DMS 273 treated with DMSO at 0.1 percent for 48 hours (cell line): ENCODE data around the gene GALNT1.

Experiments used
- DNase-seq: peaks from one replicate; lab custom pipeline; 2025; lab: John Stamatoyannopoulos, UW

The GALNT1 gene

DNA sequence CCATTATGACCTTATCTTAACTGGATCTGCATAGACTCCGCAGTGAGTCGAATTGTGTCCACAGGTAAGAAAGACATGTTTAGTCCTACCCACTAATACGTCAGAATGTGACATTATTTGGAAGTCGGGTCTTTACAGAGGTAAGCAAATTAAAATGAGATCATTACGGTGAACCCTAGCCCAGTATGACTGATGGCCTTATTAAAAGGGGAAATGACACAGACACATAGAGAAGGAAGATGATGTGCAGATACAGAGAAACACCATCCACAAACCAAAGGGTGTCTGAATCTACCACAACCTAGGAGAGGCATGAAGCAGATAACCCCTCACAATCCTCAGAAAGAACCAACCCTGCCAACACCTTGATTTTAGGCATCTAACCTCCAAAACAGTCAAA is 135.6 kb downstream of the GALNT1 start:
- no peak for DNase-seq

DNA sequence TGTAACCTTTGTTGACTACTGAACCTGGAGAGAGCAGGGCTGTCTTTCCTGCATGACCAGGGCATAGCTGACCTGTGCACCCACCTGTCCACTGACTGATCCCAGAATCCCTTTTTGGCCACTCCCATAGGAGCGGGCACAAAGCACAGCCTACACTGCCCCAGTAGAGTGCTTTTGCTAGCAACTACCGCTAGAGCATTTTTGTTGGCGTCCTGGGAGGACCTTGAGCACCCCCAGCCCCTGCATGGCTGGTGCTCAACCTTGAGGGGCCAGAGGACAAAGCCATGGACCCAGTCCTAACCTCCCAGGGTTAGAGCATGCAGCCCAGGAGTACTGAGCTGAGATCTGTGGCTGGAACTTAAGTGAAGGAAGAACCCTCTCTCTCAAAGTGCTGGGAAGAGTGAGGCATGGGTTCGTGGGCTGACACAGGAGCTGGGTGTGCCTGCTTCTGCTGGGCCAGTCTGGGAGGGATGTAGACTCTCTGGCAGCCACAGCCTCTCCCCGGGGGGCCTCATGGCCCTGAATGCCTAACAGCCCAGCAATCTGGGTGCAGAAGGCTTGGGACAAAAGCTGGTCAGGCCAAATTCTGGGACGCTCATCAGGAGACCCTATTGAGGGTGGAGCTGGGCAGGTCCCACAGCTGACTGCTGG is 140.0 kb downstream of the GALNT1 start:
- DNase-seq: no peak

DNA sequence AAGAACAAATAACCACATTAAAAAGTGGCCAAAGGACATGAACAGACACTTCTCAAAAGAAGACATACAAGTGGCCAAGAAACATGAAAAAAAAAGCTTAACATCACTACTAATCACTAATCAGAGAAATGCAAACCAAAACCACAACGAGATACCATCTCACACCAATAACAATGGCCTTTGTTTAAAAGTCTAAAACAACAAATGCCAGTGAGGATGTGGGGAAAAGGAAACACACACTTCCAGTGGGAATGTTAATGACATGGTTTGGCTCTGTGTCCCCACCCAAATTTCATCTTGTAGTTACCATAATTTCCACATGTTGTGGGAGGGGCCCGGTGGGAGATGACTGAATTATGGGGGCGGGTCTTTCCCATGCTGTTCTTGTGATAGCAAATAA is 147.1 kb downstream of the GALNT1 start:
- DNase-seq: no peak

- no peak for DNase-seq
Measured at GRCh38 chr18:35729991-35730668, 148.6 kb downstream of the GALNT1 start.

DNA sequence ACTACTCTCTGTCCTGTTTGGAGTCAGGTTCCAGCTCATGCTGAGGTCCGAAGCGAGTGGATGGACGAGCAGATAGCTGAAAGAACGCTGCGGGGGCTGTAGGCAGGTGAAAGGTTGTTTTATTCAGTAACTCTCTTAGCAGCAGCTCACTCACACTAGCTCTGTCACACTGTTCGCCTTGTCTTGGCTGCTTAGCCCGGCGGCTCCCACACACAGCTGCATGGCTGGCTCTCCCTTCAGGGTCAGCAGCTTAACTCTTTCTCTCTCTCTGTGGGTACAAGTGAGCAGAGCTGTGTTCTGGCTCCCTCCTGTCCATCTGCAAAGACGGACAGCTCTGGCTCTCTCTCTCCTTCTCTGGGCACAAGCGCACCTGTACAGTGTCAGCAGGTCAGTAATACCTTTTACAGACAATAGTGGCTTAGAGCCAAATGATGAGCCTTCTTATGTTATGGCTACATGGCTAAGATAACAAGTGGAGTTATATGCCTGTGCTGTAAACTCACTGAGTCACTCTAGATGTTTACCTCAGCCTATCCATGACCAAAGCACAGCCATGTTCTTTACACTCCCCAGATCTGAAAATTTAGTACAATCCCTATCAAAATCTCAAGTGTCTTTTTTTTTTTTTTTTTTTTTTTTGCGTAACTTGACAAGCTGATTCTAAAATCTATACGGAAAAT is 149.3 kb downstream of the GALNT1 start:
- DNase-seq: no peak

- DNase-seq: no peak
Measured at GRCh38 chr18:35731701-35732100, 150.2 kb downstream of the GALNT1 start.

GRCh38 chr18:35732162-35732561 is 150.6 kb downstream of the GALNT1 start:
- no peak for DNase-seq

DNA sequence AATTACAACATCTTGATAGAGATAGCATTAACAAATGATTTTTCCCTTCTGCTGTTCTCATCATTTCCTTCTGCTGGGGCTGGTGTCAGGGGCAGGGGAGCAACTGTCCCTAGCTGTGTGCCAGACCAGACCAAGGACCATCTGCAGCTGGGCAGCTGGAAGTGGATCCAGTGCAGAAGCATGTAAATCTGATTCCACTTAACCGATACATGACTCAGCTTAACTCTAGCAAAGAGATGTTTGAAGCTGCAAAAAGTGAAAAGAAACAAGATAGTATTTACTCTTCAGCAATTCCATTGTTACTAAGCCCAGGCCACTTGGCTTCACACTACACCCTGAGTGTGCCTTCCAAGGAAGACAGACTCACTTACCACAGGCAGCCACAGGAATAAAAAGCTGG is 151.1 kb downstream of the GALNT1 start:
- DNase-seq: no peak

GRCh38 chr18:35733408-35733807 is 151.9 kb downstream of the GALNT1 start:
- no peak for DNase-seq

- no peak for DNase-seq
Measured at GRCh38 chr18:35736696-35737095, 155.2 kb downstream of the GALNT1 start.

- DNase-seq: no peak
Measured at GRCh38 chr18:35739778-35740177, 158.2 kb downstream of the GALNT1 start.

GRCh38 chr18:35740656-35741055 is 159.1 kb downstream of the GALNT1 start:
- no peak for DNase-seq

DNA sequence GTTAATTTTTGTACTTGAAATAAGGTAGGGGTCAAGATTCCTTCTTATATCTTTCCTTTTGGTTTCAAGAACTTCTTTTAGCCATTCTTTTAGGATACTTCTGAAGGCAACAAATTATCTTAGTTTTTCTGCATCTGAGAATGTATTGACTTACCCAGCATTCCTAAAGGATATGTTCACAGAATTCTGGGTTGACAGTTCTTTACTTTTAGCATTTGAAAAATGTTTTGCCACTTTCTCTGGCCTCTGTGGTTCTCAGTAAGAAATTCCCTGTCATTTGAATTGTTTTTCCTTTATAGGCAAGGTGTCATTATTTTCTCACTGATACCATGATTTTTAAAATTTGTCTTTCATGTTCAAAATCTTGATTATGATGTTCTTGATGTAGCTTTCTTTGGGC is 162.4 kb downstream of the GALNT1 start:
- no peak for DNase-seq

- no peak for DNase-seq
Measured at GRCh38 chr18:35745814-35746213, 164.3 kb downstream of the GALNT1 start.

DNA sequence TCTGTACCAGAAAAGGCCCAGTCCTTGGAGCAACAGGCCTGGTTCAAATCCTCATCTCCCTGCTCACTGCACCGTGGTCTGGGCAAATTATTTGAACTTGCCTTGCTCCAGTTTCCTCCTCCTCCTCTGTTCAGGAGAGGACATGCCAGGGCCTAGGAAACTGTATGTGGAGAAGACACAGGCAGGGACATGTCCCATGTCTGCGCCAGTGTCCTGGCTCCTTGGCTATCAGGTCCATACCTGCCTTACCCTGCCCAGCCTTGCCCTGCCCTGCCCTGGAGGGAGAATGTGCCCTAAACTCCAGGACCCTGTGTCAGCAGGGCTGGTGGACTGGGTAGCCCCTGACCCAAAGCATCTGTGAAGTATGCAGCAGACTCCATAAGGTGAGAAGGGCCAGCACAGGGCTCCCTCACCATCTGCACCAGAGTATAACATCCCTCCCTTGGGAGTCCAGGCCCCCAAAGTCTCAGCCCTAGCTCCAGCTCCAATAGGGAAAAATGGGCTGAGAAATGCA is 165.3 kb downstream of the GALNT1 start:
- DNase-seq: no peak

DNA sequence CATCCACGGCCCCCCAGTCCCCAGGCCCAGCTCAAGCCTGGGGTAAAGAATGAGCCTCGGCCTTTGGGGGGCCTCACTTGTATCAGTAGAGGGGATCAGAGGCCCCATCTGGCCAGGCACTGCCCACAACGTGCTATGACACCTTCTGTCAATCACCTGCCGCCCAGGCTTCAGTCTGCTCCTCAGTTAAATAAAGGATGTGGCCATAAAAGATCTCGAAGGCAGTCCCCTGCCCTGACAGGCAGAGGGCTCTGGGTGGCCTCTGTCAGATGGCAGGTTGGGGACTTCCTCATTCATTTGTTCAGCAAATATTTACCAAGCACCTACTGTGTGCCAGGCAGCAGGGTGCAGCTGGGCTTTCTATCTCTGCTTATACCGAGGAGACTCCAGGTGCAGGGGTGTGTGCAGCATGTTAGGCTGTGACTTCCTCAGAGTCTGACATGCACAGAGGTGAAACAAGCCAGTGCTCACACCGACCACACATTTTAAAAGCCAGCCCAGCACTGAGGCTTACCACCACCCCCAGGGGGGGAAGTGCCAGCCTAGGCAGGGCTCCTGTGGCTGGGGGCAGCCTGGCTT is 166.4 kb downstream of the GALNT1 start:
- DNase-seq: no peak

GRCh38 chr18:35749701-35750100 is 168.2 kb downstream of the GALNT1 start:
- no peak for DNase-seq

GRCh38 chr18:35750929-35751328 is 169.4 kb downstream of the GALNT1 start:
- no peak for DNase-seq

GRCh38 chr18:35753306-35753910 is 171.9 kb downstream of the GALNT1 start:
- DNase-seq: no peak

GRCh38 chr18:35754464-35754863 is 172.9 kb downstream of the GALNT1 start:
- DNase-seq: no peak

GRCh38 chr18:35755369-35755768 is 173.8 kb downstream of the GALNT1 start:
- DNase-seq: no peak

DNA sequence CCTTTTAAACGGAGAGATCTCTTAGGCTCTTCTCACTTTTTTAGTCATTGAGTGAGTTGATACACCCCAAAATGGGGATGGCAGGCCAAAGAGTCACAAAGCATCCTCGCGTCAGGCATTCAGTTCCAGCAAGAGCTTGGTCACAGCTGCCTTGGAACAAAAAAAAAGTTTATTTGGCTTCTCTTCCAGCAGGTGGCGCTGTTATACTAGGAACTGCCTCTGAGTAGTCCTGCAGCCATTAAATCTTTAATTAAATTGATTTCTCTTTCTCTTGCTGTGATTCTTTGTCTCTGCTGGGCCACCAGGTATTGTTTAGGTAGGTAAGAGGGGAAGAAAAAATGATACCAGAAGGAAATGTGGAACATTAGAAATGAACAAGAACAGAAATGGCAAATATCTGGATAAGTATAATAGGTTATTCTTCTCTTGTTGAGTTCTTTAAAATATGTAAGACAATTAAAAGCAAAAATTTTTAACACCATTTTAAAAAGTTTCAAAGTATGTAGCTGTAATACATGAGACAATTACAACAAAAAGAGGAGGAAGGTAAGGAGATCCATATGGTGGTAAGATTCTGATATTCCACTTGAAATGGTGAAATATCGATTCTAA is 175.1 kb downstream of the GALNT1 start:
- DNase-seq: peak; percentile 28
